ENCODE data around the gene GP1BA.

- TF ChIP-seq CTCF (conservative IDR thresholded peaks at IDR 0.05 in 1 of 2, IDR thresholded peaks at IDR 0.05 in 1 of 2; ENCODE audit: low read depth in 1 of 2, low read length in 2 of 2): no peak
- TF ChIP-seq EZH2 (IDR thresholded peaks at IDR 0.05; ENCODE audit: low read length, missing control alignments): no peak
Measured at GRCh38 chr17:4931963-4932362, at the start of gene GP1BA.
